GM12878 (cell line): ENCODE measurements around the gene VWA3A. TPM values are rescaled to one million over a fixed set of nuclear protein-coding genes. Genes with fewer than 3 reads are reported as not detected.

Source experiments
- ATAC-seq: fragments of 200-7000 bp; cut with Tn5 transposase; 3 replicates; pipeline ENCODE4 v1.9.1; 2020; ENCODE audit warnings: mild to moderate bottlenecking, moderate library complexity
- BruUV-seq: library from RNA; stranded (reverse); fragments of 400-500 nt; replicated peaks from 2 replicates; lab custom pipeline; 2021; lab: Mats Ljungman, UMichigan
- CTCF ChIA-PET: fragments of 300-600 bp; sonication (Branson Sonifier 250); formaldehyde crosslinking; extraction: SDS; loops from one replicate; lab custom pipeline; 2021; ENCODE audit warnings: inconsistent platforms; lab: Yijun Ruan, JAX
- POLR2A ChIA-PET: fragments of 350-600 bp; formaldehyde crosslinking; extraction: SDS; loops from one replicate; lab custom pipeline; 2021; ENCODE audit warnings: inconsistent platforms; lab: Charles Lee
- RAD21 ChIA-PET: fragments of 300-600 bp; sonication (Branson Sonifier 250); formaldehyde crosslinking; loops from one replicate; lab custom pipeline; 2023; ENCODE audit warnings: antibody characterized with exemption; ENCODE audit not compliant: unreplicated experiment; lab: Charles Lee
- SMC1A ChIA-PET: fragments of 300-600 bp; sonication (Branson Sonifier 250); formaldehyde crosslinking; loops from one replicate; lab custom pipeline; 2023; ENCODE audit not compliant: unreplicated experiment, uncharacterized antibody; lab: Charles Lee
- DNase-seq: peaks from one replicate; pipeline ENCODE4 v3.0.0-alpha.2; 2011; ENCODE audit warnings: low read depth, low spot score
- FAIRE-seq: peaks from 3 replicates; lab custom pipeline; 2011; peaks lifted over from hg19 to GRCh38; lab: Jason Lieb, UNC
- H2AFZ ChIP-seq: 2 replicates; pipeline ENCODE4 v1.6.0; 2011; ENCODE audit warnings: low read depth, low read length, control low read depth; ENCODE audit not compliant: control insufficient read depth
- H3K27ac ChIP-seq: 2 replicates; pipeline ENCODE4 v1.5.1; 2011; ENCODE audit warnings: control low read depth; ENCODE audit not compliant: control insufficient read depth, insufficient read depth
- H3K27me3 ChIP-seq, 2 experiments: replicated peaks in 1 of 2; 2 replicates each; pipeline versions ENCODE4 v1.6.0 to v1.6.1; 2011; ENCODE audit warnings: low read length in 1 of 2; ENCODE audit not compliant: control insufficient read depth in 2 of 2, insufficient read depth in 2 of 2
- H3K36me3 ChIP-seq, 2 experiments: 2 replicates each; pipeline ENCODE4 v1.5.1; 2011; ENCODE audit warnings: low read length in 1 of 2; ENCODE audit not compliant: control insufficient read depth in 2 of 2, insufficient read depth in 2 of 2
- H3K4me1 ChIP-seq: 2 replicates; pipeline ENCODE4 v1.6.1; 2011; ENCODE audit warnings: mild to moderate bottlenecking, low read length, moderate library complexity, mixed read lengths; ENCODE audit not compliant: control insufficient read depth, insufficient read depth
- H3K4me2 ChIP-seq: 2 replicates; pipeline ENCODE4 v1.6.0; 2011; ENCODE audit warnings: control low read depth; ENCODE audit not compliant: control insufficient read depth, insufficient read depth
- H3K4me3 ChIP-seq: fragments of 200-600 bp; sonication (generic); 2 replicates; pipeline ENCODE4 v1.5.1; 2016
- H3K79me2 ChIP-seq: 2 replicates; pipeline ENCODE4 v1.6.0; 2011; ENCODE audit warnings: low read length; ENCODE audit not compliant: control insufficient read depth, insufficient read depth
- H3K9ac ChIP-seq: 2 replicates; pipeline ENCODE4 v1.8.0; 2011; ENCODE audit warnings: low read length, control low read depth, mixed read lengths; ENCODE audit not compliant: control insufficient read depth, insufficient read depth
- H3K9me3 ChIP-seq: replicated peaks from 3 replicates; pipeline ENCODE4 v1.5.1; 2011; ENCODE audit warnings: mild to moderate bottlenecking, low read length; ENCODE audit not compliant: control insufficient read depth, insufficient read depth
- H4K20me1 ChIP-seq: 2 replicates; pipeline ENCODE4 v1.6.0; 2011; ENCODE audit not compliant: control insufficient read depth, insufficient read depth
- BCL11A ChIP-seq: IDR thresholded peaks from 2 replicates; pipeline ENCODE4 v1.6.1; 2011; ENCODE audit warnings: low read depth, low read length
- CBX5 ChIP-seq: sonication (generic); IDR thresholded peaks from 2 replicates; pipeline ENCODE4 v1.6.1; 2016; ENCODE audit warnings: low read depth, moderate library complexity, mild to moderate bottlenecking, inconsistent platforms
- CHD2 ChIP-seq: IDR thresholded peaks from 2 replicates; pipeline ENCODE4 v1.6.1; 2011; ENCODE audit warnings: low read depth, low read length, improper control_type of control experiment, borderline replicate concordance
- EGR1 ChIP-seq, 2 experiments: IDR thresholded peaks; 1 replicate in 1 of 2; 2 replicates in 1 of 2; pipeline ENCODE4 v1.6.1; 2011 to 2012; ENCODE audit warnings: low read depth in 2 of 2, low read length in 2 of 2, borderline replicate concordance in 1 of 2, mild to moderate bottlenecking in 1 of 2, moderate library complexity in 1 of 2
- ESRRA ChIP-seq: IDR thresholded peaks from 2 replicates; pipeline ENCODE4 v1.6.1; 2012; ENCODE audit warnings: mild to moderate bottlenecking, low read length, improper control_type of control experiment
- FOXM1 ChIP-seq: IDR thresholded peaks from 2 replicates; pipeline ENCODE4 v1.6.1; 2012; ENCODE audit warnings: low read depth, mild to moderate bottlenecking, inconsistent platforms, low read length, moderate library complexity
- HDAC6 ChIP-seq: fragments of 200-600 bp; sonication (generic); IDR thresholded peaks from one replicate; pipeline ENCODE4 v1.8.0; 2017; ENCODE audit warnings: antibody characterized with exemption; ENCODE audit not compliant: unreplicated experiment
- IRF4 ChIP-seq: IDR thresholded peaks from 2 replicates; pipeline ENCODE4 v1.6.1; 2011; ENCODE audit warnings: low read depth, low read length
- KAT2A ChIP-seq: conservative IDR thresholded peaks from 2 replicates; pipeline ENCODE4 v1.6.1; 2011; ENCODE audit warnings: low read depth, low read length; ENCODE audit not compliant: control insufficient read depth
- NFYA ChIP-seq: IDR thresholded peaks from 2 replicates; pipeline ENCODE4 v1.6.1; 2011; ENCODE audit warnings: low read depth, mild to moderate bottlenecking, low read length, improper control_type of control experiment, borderline replicate concordance
- NFYB ChIP-seq: IDR thresholded peaks from 2 replicates; pipeline ENCODE4 v1.6.1; 2011; ENCODE audit warnings: low read depth, mild to moderate bottlenecking, low read length, improper control_type of control experiment, moderate library complexity; ENCODE audit not compliant: insufficient read depth
- PAX8 ChIP-seq: fragments of 450-650 bp; IDR thresholded peaks from 2 replicates; pipeline ENCODE4 v1.6.1; 2017; ENCODE audit warnings: mild to moderate bottlenecking, moderate library complexity
- RAD51 ChIP-seq: fragments of 450-650 bp; IDR thresholded peaks from 2 replicates; pipeline ENCODE4 v1.6.1; 2016; ENCODE audit warnings: moderate library complexity, mild to moderate bottlenecking, inconsistent platforms
- SMC3 ChIP-seq: IDR thresholded peaks from 2 replicates; pipeline ENCODE4 v1.6.1; 2011; ENCODE audit warnings: low read length, improper control_type of control experiment, borderline replicate concordance
- SP1 ChIP-seq: IDR thresholded peaks from one replicate; pipeline ENCODE4 v1.6.1; 2011; ENCODE audit warnings: low read depth, low read length
- SUZ12 ChIP-seq: fragments of 200-600 bp; sonication (generic); IDR thresholded peaks from one replicate; pipeline ENCODE4 v1.6.1; 2018; ENCODE audit warnings: antibody characterized with exemption, mild to moderate bottlenecking; ENCODE audit not compliant: unreplicated experiment
- WGBS: methylation state at CpG from one replicate; pipeline ENCODE4 v1.1.6; 2016; ENCODE audit warnings: low lambda C conversion rate; ENCODE audit not compliant: insufficient replicate concordance, insufficient coverage; ENCODE audit errors: missing lambda C conversion rate; 5-methylcytosine and 5-hydroxymethylcytosine counted together
- in situ Hi-C: fragments of 300-500 bp; cut with MboI; formaldehyde crosslinking; loops from 9 replicates; pipeline ENCODE4 v1.14.3; 2018; ENCODE audit warnings: mixed read lengths
- intact Hi-C: fragments of 100-400 bp; cut with micrococcal nuclease; formaldehyde crosslinking; loops from one replicate; pipeline ENCODE4 v1.14.2; 2022; ENCODE audit not compliant: unreplicated experiment
- polyA plus RNA-seq, 11 experiments: library from polyadenylated mRNA; depleted of rRNA in 4 of 11; unstranded in 6 of 11; stranded (reverse) in 5 of 11; fragments of >200 nt; fragmentation: Nextera tagmentation in 4 of 11; fragmentation: Illumina TruSeq in 1 of 11; extraction: Ambion mirVana in 4 of 11; extraction: Trizol in 1 of 11; gene quantifications; 1 replicate in 1 of 11; 2 replicates in 10 of 11; pipeline versions ENCODE4 v1.2.1 to v1.2.3, GENCODE V29; 2011 to 2016; ENCODE audit warnings: inconsistent platforms in 2 of 11, missing spikeins in 2 of 11, low read depth in 1 of 11
- total RNA-seq, 4 experiments: library from RNA; depleted of rRNA in 3 of 4; stranded (reverse); fragments of >200 nt in 3 of 4; fragmentation: Illumina TruSeq in 1 of 4; extraction: Trizol in 1 of 4; gene quantifications; 2 replicates each; pipeline versions ENCODE4 v1.2.1 to v1.2.3, GENCODE V29; 2013 to 2021

VWA3A gene
- total and polyA plus RNA-seq, 10 of the 15 experiments (the other 5 are each of a cell fraction or from before 2014, with no cell fraction given) = 0.01 TPM; not detected in 9

- intact Hi-C loops (no loop called here), in situ Hi-C loops (no loop called here)
- no peak overlapping the region for H3K9ac ChIP-seq
- H3K4me2 ChIP-seq = no peak overlapping the region
- DNase-seq = no peak
- no peak for ATAC-seq
- 55% methylated on average over 17 of the region's 18 CpGs for WGBS
- no peaks in the 10 kb centered on the region for H3K27me3 ChIP-seq
- ChIA-PET SMC1A (no interaction called here), RAD21 (no interaction called here), CTCF (interaction anchor here (1.0 to 1.7 kb wide), 2 partner anchors 10 to 176 kb away, joined by 3 to 7 read pairs; no protein-coding TSS in a partner anchor), POLR2A (interaction anchor here (0.6 kb wide), 1 partner anchor 180 kb away, joined by 4 read pairs; no protein-coding TSS in a partner anchor)
- no peaks in the 10 kb centered on the region for H3K36me3 ChIP-seq
- FAIRE-seq = no peak
- no peaks in the 10 kb centered on the region for H3K9me3 ChIP-seq
- H2AFZ ChIP-seq = no peak overlapping the region
- H3K79me2 ChIP-seq = no peaks in the 10 kb centered on the region
- H4K20me1 ChIP-seq = no peaks in the 10 kb centered on the region
- no peaks in the 10 kb centered on the region for H3K4me1 ChIP-seq
- H3K4me3 ChIP-seq = no peak overlapping the region
- TF ChIP-seq SUZ12 (no peak), IRF4 (no peak), KAT2A (no peak), ESRRA (no peak), CBX5 (no peak), NFYB (no peak), BCL11A (no peak), CHD2 (no peak), PAX8 (no peak), NFYA (no peak), RAD51 (no peak), SMC3 (no peak), HDAC6 (no peak), EGR1 (IDR thresholded peaks at IDR 0.05; ENCODE audit: borderline replicate concordance in 1 of 2, low read depth in 2 of 2, low read length in 2 of 2) (no peak), SP1 (no peak), FOXM1 (no peak)
- BruUV-seq = no TSS peak
- no peak overlapping the region for H3K27ac ChIP-seq
Measured at GRCh38 chr16:22177968-22178930, 85.9 kb downstream of the VWA3A start.
